GM15510 (cell line): ENCODE results near the gene TPM2.

Experiments used
- POLR2A ChIP-seq: IDR thresholded peaks from 3 replicates; pipeline ENCODE4 v1.6.1; 2011; ENCODE audit warnings: borderline replicate concordance; ENCODE audit not compliant: insufficient read length; ENCODE audit errors: extremely low read depth

TPM2 gene

DNA sequence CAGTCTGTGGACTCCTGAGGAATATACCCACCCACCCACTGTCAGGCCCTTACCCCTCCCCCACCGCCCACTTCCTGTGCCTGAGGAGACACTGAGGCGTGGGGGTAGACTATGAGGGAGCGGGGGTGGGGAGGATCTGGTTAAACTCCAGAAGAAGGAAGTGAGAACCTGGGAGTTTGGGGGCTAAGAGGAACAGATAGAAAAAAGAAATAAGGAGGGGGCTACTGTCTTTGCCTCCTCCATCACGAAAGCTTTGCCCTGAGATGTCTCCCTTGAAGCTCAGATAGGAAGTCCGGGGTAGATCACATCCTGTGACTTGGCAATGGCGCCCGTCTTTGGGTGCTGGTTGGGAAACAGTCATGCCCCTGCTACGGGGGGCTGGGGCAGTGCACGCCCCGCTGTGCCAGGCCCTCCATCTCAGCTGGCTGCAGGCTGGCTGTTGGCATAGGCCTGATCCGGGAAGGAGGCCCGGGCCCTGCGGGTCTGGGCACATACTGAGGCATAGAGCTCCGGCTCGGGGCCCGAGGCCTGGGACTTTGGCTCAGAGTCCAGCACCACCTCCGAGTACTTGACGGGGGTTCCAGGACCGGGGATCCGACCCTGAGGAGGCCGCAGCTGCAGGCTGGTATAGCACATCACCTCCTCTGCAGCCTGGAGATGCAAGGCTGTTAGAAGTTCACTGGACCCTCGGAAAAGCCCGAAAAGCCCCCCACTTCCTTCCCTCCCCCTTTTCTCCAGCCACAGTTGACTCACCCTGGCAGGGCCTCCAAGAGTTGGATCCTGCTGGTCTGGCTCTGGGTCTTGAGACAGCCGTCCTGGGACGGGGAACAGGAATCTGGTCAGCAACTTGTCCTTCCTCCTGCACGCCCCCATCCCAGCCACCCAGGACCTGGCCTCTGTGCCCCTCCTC is 40.0 kb downstream of the TPM2 start:
- no peak for TF ChIP-seq POLR2A

DNA sequence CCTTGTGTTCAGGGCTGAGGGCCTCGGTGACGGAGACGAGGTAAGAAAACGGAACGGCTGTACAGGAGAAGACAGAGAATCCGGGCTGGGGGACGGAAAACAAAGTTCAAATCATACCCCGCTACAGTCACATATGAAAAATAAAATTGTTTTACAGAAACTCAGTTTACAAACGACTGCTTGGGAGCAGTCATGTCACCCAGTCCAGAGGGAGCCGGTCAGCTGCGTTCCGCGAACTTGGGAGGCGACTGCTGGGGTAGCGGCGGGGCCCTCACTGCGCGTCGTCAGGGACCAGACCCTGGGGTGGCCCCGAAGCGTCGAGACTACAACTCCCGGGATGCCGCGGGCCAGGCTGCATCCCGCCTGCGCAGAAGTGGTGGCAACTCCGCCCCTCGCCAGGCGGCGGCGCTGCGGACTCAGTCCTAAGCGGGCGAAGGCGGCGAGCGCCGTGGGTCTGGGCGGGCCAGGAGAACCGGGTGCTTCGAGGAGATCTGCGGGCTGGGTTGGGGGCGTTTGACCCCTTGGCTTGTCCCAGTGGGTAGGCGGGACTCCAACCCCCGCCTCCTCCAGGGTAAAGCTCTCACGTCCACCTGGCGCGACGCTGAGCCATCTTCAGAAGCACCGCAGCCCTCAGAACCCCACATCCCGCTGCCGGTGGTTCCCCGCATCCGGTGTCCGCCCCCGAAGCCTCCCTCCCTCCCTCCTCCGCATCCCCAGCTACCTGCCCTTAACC is 43.0 kb downstream of the TPM2 start:
- peak; percentile 75 for TF ChIP-seq POLR2A

DNA sequence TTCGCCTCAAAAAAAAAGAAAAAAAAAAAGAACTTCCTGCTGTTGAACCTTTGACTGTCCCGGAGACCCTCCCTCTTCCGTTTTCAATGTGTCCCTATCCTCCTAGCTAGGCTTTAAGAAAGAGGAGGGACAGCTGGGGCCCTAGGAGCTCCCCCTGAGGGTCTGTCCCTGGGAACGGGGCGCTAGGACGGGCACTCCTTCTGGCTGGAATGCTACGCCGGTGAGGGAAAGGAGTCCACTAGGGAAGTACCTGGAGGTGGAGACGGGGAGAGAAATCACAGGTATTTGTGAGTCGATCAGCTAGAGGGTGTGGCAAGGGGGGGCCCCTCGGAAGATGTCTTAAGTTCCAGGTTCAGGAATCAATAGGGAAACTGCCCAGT is 43.6 kb downstream of the TPM2 start:
- TF ChIP-seq POLR2A: no peak

DNA sequence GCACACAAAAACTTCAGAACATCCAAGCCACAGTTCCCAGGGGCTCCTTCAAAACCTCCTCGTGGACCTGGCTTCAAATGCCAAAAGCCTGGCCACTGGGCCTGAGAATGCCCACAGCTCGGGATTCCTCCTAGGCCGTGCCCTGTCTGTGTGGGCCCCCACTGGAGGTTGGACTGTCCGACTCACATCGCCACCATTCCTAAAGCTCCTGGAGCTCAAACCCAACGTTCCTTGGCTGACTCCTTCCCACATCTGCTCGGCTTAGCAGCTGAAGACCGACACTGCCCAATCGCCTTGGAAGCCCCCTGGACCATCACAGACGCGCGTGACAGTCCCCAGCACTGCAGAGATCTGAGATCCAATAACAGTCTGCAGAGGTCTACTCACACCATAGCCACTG is 46.7 kb downstream of the TPM2 start:
- TF ChIP-seq POLR2A: no peak

DNA sequence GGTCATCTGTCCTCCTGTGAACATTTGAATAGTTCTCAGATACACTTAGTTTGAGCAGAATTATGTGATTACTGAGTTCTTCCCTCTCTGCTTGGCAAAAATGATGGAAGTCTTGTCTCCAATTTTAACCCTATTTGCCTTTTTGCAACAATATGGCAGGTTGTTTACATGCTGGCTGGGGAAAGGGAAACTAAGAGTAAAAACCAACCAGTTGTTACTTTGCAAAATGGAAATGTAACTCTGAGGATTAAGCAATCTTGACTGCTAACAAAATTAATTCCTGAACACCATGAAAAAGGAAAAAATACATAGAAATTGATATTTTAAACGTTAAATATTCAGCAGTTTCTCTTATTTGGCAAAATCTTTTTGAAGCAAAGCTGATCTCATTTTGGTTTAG is 50.1 kb downstream of the TPM2 start:
- TF ChIP-seq POLR2A: no peak

DNA sequence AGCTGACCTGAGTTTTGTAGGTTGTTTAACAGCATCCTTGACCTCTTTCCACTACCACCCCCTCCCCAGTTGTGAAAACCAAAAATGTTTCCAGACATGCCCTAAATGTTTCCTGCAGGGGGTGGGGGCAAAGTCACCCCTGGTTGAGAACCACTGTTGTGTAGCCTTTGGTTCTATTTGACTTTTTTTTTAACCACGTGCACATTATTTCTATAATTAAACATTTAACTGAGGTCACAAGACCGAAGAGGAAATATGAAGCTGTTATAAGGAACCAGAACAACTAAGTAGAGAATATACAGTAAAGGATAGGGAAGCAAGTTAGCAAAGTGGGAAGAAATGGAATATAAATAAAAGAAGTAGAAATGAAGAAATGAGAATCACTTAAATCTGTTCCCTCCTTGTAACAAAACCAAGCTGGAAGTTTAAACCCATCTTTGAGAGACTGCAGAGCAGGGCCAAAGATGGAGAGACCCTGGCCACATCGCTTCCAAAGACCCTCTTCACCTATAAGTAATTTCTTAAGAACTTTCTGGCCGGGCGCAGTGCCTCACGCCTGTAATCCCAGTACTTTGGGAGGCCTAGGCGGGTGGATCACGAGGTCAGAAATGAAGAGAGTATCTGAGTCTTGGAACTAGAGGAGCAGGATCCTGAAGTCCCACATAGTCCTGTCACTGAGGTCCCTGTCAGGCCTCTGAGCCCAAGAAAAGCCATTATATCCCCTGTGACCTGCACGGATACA is 53.4 kb downstream of the TPM2 start:
- TF ChIP-seq POLR2A: no peak

DNA sequence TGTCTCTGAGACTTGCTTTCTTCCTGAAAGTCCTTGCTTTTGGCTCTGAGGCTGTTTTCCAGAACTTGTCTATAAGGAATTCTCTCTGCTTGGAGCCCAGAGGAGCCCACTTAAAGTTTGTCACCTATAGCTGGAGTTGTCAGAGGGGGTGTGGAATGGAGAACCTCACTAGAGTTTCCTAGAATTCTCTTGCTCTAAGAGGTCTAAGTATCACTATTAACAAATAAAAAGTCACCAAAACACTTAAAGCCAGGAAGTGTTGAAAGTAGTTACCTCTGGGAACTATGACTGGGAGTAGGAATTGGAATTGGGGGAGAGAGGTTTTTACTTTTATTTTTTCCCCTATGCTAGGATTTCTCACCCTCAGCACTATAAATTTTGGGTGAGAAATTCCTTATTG is 54.0 kb downstream of the TPM2 start:
- no peak for TF ChIP-seq POLR2A
